ENCODE data around the gene PRRT2.

PRRT2 gene

GRCh38 chr16:29835926-29836325 lies 23.9 kb downstream of the PRRT2 start:
- no peak for DNase-seq

DNA sequence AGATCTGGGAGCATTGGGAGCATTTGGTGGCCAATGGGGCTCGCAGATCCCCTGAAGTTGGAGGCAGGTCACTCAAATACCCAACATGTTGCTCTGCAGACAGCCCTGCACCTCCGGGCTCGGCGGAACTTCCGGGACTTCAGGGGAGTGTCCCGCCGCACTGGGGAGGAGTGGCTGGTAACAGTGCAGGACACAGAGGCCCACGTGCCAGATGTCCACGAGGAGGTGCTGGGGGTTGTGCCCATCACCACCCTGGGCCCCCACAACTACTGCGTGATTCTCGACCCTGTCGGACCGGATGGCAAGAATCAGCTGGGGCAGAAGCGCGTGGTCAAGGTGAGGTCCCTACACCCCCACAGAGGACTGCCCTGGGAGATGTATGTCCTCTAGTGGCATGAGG lies 24.6 kb downstream of the PRRT2 start:
- no peak for DNase-seq

GRCh38 chr16:29837841-29838240 lies 25.8 kb downstream of the PRRT2 start:
- DNase-seq, result no peak

DNA sequence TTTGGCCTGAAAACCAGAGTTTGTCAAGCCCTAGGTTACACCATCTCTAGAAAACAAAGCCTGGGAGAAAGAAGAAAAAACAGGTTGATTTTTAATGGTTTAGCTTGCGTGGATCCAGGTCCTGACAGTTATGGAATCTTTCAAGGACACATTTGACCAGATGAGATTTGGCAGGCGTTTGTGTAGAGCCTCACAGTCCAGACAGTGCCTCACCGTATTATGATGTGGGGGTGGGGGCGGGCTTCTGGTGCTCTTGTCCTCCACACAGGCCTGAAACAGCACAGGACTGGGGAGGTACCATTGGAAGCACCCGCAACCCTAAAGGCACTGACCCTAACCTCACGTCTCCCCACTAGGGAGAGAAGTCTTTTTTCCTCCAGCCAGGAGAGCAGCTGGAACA lies 27.8 kb downstream of the PRRT2 start:
- DNase-seq, result no peak

- DNase-seq, result no peak
These were observed 28.2 kb downstream of the PRRT2 start for GRCh38 chr16:29840240-29840639.

DNA sequence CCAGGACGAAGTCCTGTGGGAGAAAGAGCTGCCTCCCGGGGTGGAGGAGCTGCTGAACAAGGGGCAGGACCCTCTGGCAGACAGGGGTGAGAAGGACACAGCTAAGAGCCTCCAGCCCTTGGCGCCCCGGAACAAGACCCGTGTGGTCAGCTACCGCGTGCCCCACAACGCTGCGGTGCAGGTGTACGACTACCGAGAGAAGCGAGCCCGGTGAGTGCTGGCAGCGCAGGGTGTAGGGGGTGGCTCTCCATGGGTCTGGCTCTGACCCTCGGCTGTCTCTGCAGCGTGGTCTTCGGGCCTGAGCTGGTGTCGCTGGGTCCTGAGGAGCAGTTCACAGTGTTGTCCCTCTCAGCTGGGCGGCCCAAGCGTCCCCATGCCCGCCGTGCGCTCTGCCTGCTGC lies 29.6 kb downstream of the PRRT2 start:
- DNase-seq, result no peak

DNA sequence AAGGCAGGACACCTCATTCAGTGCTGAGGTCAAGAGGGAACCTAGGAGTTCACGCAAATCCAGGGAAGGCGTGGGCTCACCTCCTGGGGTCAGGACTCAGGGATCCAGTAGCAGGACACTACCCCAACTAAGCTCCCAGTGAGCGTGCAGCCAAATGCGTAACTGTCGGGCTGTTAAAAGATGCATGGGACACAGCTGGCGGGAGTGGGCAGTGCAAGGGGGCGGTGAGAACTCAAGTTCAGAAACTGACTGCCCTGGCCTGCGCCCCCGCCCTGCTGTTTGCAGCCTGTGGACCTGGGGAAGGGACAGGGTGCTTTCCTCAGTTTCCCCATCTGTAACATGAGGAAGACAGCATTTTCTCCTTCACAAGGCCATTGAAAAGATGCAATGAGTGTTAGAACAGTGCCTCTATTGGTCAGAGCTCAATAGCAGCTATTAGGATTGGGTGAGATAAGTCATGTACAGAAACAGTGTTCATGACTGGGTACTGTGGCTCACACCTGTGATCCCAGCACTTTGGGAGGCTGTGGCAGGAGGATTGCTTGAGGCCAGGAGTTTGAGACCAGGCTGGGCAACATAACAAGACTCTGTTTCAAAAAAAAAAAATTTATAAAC lies 30.8 kb downstream of the PRRT2 start:
- peak; percentile 36 for DNase-seq

- no peak for DNase-seq
These were observed 31.9 kb downstream of the PRRT2 start for GRCh38 chr16:29843931-29844330.

DNA sequence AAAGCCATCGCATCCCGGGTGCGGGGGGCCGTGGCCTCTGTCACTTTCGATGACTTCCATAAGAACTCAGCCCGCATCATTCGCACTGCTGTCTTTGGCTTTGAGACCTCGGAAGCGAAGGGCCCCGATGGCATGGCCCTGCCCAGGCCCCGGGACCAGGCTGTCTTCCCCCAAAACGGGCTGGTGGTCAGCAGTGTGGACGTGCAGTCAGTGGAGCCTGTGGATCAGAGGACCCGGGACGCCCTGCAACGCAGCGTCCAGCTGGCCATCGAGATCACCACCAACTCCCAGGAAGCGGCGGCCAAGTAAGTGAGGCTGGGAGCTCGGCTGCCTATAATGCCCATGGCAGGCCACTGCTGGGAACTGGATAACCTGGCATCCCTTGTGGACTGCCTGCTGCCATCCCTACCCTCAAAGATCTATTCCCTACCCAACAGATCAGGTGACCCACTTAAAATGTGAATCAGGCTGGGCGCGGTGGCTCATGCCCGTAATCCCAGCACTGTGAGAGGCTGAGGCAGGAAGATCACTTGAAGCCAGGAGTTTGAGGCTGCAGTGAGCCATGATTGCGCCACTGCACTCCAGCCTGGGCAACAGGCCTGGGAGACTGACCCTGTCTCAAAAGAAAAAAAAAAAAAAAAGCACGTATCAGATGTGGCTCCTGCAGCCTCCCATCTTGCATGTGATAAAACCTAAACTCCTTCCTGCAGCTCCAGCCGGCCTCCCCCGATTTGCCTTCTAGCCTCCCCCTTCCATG lies 32.8 kb downstream of the PRRT2 start:
- DNase-seq, result no peak

GRCh38 chr16:29845656-29846055 lies 33.7 kb downstream of the PRRT2 start:
- DNase-seq, result no peak

DNA sequence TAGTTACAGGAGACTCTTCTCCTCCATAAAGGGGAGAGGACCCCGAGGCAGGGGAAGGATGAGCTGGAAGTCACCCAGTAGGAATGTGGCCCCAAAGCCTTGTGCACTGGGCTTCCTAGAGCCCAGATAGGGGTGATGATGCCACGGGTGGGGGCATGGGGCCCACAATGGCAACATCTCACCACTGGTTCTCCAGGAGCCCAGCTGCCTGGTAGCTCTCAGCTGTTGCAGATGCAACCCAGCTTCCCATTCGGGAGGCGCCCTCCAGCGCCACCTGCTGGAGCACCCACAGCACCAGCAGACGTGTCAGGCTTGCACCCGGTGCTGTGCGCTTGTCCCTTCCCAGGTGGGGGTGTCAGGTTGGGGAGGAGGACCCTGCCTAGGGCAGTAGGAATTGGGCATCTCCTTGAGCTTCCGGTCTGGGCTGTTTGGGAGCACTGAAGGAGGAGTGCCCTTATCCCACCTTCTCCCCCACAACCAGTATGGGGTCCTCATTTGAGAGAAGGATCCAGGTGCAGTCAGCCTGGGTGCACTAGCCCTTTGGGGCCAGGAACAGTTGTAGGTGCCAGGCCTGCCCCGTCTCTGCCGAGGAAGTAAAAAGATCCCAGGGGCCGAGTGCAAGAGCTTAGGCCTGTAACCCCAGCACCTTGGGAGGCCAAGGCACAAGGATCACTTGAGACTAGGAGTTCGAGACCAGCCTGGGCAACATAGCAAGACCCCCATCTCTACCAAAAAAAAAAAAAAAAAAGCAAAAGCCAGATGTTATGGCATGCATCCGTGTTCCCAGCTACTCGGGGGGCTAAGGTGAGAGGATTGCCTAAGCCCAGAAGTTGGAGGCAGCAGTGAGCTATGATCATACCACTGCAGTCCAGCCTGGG lies 36.7 kb downstream of the PRRT2 start:
- peak; percentile 84 for DNase-seq

DNA sequence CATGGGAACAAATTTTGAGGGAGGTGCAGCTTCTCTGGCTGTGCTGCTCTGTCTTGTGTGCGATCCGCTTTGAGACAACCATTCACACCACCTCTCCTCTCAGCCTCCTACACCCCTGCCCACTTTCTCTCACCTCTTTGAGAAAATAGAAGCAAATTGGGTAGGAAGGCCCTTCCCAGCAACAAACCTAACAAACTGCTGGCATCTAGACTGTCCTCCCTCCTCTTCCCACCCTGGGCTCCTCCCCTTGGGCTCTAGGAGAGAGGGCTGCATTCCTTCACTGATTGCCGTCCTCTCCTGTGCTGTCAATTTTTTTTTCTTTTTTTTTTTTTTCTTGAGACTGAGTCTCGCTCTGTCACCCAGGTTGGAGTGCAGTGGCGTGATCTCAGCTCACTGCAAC lies 37.5 kb downstream of the PRRT2 start:
- no peak for DNase-seq

GRCh38 chr16:29850998-29851397 lies 39.0 kb downstream of the PRRT2 start:
- DNase-seq, result no peak

DNA sequence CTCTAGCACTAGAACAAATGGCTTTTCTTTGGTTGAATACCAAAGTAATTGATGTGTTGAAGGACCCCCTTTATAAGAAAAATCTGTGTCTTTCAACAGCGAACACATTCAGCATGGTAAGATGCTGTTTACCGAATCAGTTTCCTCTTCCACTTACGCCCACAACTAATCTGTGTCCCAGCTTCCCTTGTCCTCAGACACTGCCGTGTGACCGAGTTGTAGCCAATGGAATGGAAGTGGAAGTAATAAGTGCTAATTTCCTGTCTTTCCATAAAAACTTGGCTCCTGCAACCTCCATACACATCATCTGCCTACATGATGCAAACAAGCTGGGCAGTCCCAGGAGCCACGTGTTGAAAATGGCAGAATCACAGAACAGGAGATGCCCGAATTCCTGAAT lies 40.7 kb downstream of the PRRT2 start:
- no peak for DNase-seq

- no peak for DNase-seq
These were observed 42.6 kb downstream of the PRRT2 start for GRCh38 chr16:29854520-29855100.

DNA sequence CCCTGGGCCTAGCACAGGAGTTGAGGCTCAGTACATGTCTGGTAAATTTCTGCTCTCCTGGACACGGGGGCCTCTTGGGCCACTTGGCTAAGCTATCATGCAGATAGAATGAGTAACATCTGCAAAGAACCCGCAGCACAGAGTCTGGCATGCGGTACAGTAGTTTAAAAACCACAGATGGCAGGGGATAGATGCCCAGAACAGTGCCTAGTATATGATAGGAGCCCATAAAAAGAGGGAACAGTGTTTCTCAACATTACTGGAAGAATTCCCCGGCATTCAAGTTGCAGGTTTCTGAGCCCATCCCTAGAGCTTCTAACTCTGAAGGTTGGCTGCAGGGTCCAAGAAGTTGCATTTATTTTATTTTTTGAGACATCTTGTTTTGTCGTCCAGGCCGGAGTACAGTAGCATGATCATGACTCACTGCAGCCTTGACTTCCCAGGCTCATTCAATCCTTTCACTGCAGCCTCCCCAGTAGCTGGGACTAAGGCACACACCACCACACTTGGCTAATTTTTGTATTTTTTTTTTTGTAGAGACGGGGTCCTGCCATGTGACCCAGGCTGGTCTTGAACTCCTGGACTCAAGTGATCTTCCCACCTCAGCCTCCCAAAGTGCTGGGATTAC lies 45.3 kb downstream of the PRRT2 start:
- peak; percentile 17 for DNase-seq

DNA sequence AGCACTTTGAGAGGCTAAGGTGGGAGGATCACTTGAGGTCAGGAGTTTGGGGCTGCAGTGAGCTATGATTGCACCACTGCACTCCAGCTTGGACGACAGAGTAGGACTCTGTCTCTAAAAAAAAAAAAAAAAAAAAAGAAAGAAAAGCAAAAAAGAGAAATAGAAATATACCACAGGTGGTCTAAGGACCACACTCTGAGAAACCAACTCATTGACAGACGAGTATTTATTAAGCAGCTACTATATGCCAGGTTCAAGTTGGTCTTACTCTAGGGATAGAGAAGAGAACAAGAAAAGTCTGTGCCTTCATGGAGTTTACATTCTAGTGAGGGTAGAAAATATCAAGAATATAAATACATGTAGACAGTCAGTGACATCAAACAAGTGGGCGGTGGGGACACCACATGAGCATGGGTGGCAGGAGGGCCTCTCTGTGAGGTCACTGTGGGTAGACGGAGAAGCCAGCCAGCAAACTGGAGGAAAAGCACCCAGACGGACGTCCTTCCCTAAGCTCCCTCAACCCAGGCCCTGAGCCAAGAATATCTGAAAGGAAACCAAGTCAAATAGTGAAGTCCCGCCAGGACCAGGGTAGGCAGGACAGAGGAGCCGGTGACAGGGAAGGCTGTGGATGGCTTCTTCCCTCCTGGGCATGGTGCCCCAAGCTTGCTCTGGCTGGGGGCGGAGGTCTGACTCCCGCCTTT lies 46.3 kb downstream of the PRRT2 start:
- DNase-seq, result no peak

DNA sequence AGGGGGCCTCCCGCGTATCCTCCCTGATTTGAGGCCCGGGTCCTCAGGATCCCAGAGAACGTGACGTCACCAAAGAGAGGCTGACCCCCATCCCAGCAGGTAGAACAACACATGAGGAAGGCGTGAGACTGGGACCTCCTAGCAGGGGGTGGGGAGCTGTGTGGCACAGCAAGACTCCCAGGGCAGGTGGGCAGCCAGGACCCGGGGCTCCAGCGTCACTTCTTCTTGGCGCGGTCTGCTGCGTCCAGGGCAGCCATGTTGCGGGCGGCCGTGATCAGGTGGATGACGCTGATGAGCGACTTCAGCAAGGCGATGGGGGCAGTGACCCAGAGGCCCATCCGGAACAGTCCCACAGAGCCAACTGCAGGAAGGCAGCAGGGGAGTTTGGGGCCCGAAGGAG lies 47.0 kb downstream of the PRRT2 start:
- no peak for DNase-seq

GRCh38 chr16:29860218-29860617 lies 48.2 kb downstream of the PRRT2 start:
- DNase-seq, result no peak

- peak; percentile 44 for DNase-seq
These were observed 50.4 kb downstream of the PRRT2 start for GRCh38 chr16:29862383-29862883.

- DNase-seq, result peak; percentile 99
These were observed 51.1 kb downstream of the PRRT2 start, which contains the start of gene CDIPT for GRCh38 chr16:29862884-29863668. CDIPT (minus strand) TSS chr16:29863226; CDS start chr16:29862857, 369 bp downstream.

Measured in hematopoietic multipotent progenitor cell treated with erythropoietin and hydrocortisone succinate and interleukin-3 and kit ligand, for 4 days (in vitro differentiated cells).